Measurements from ENCODE around the gene VAMP3. TPM values are rescaled to one million over a fixed set of nuclear protein-coding genes. Genes with fewer than 3 reads are reported as not detected.

The VAMP3 gene
- total RNA-seq, 1 experiment from 2014 or later: 72.5 TPM

- DNase-seq (ENCODE audit: low spot score): no peak
Observed at GRCh38 chr1:7813677-7814373, 42.7 kb downstream of the VAMP3 start.

- DNase-seq (ENCODE audit: low spot score): no peak
Observed at GRCh38 chr1:7821282-7821681, 50.2 kb downstream of the VAMP3 start.

- DNase-seq (ENCODE audit: low spot score): no peak
Observed at GRCh38 chr1:7824701-7825100, 53.6 kb downstream of the VAMP3 start.

- no peak for DNase-seq (ENCODE audit: low spot score)
Observed at GRCh38 chr1:7826363-7826762, 55.3 kb downstream of the VAMP3 start.

GRCh38 chr1:7827126-7827955, 56.2 kb downstream of the VAMP3 start:
- DNase-seq (ENCODE audit: low spot score): no peak

Other genes with a start within 250 kb of the VAMP3 start
- gene PER3, start 13.0 kb downstream of the VAMP3 start, total RNA-seq (2014; rRNA removed; shearing (Covaris generic)): 3.1 and 5.2 TPM in 2 replicates
- not detected in 2 replicates for gene UTS2, start 81.8 kb downstream of the VAMP3 start, total RNA-seq (2014; rRNA removed; shearing (Covaris generic))
- 1.2 and 2.0 TPM in 2 replicates for gene TNFRSF9, start 169.5 kb downstream of the VAMP3 start, total RNA-seq (2014; rRNA removed; shearing (Covaris generic))
- 192 and 237 TPM in 2 replicates for gene PARK7, start 190.4 kb downstream of the VAMP3 start, total RNA-seq (2014; rRNA removed; shearing (Covaris generic))